ENCODE results near the gene CLOCK.

The CLOCK gene

DNA sequence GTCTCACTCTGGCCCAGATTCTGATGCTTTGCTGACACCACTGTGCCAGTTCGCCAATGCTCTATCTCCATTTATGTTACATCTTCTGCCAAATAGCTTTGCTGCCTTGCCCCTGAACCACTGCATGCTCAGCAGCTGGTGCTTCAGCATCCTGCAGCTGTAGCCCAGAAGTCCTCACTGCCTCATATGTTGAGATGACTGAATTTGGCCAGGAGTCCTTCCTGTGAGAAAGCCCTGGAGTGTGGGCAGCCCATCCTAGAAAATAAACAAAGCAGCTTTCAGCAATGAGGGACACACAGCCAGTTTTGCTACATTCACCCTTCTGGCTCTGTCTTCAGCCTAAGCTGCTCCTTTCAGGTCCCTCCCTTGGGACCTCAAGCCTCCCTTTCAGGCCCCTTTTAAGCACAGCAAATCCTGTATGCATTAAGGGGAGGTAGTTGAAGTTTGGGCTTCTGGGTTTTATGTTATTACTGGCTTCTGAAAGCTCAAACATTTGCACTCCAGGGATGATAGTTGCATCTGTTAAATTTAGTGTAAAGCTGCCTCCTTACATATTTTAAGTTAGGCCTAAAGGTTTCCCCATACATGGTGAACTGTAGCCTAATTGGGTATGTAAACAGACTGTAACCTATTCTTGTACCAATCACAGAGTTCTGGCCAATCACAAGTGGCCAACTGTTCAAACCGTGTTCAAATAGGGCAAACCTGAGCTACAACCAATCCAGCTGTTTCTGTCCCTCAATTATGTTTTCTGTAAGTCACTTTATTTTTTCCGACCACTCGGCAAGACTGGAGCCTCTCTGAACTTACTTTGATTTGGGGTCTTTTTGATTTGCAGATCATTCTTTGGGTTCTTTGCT lies 153.0 kb downstream of the CLOCK start:
- no CpG with 5 or more reads among the region's 4 CpGs for WGBS (ENCODE audit: extremely low coverage, insufficient coverage, insufficient read length)
- peaks cover 5% of the 10 kb centered on the region for H3K79me1 ChIP-seq (ENCODE audit: low read length)

DNA sequence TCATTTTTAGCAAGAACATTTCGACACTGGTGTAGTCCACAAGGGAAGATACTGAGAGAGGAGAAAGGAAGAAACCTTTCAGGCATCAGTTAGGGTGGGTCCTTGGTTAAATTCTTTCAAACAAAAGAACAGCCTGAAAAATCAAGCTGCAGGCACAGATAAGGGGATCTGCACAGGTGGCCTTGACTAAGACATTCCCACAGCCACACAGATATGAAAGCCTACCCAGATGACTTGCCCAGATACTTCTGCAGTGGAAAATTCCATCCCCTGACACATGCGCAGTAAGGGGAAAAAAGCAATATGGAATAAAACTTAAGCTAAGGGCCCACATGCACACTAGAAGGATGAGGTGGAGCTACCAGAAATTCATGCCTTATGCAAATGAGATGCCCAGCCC lies 159.9 kb downstream of the CLOCK start:
- Histone ChIP-seq H3K36me3 (ENCODE audit: control insufficient read depth in 1 of 2, insufficient read depth in 2 of 2, low read length in 2 of 2) (no peaks in the 10 kb centered on the region), H3K9me3 (ENCODE audit: insufficient read depth, low read depth, low read length) (no peaks in the 10 kb centered on the region), H3K79me1 (ENCODE audit: low read length) (no peaks in the 10 kb centered on the region), H2AK5ac (ENCODE audit: low read length) (no peak overlapping the region), H3K27ac (ENCODE audit: low read depth, low read length) (no peak overlapping the region), H3K79me2 (ENCODE audit: control insufficient read depth, insufficient read depth, low read length, poor library complexity) (no peaks in the 10 kb centered on the region), H3K23ac (ENCODE audit: low read length) (no peak overlapping the region), H4K8ac (ENCODE audit: low read depth, low read length) (no peak overlapping the region), H2BK12ac (ENCODE audit: low read length) (no peak overlapping the region), H3K4me2 (ENCODE audit: low read length) (no peak overlapping the region), H3K9ac (ENCODE audit: low read length) (no peak overlapping the region), H4K12ac (ENCODE audit: low read depth, low read length) (no peak overlapping the region), H3K14ac (ENCODE audit: low read length) (no peak overlapping the region), H3K4me3 (ENCODE audit: low read depth, low read length) (no peak overlapping the region), H3K4ac (ENCODE audit: low read depth, low read length) (no peak overlapping the region), H2BK120ac (ENCODE audit: insufficient read depth, low read length, poor library complexity) (no peak overlapping the region), H3K4me1 (ENCODE audit: control insufficient read depth in 1 of 2, insufficient read depth in 2 of 2, low read length in 2 of 2) (peaks cover 0 to 5% of the 10 kb centered on the region in 2 experiments), H4K91ac (ENCODE audit: low read depth, low read length) (no peak overlapping the region), H2BK5ac (ENCODE audit: low read depth, low read length, poor library complexity) (no peak overlapping the region), H2AFZ (ENCODE audit: insufficient read depth, low read length, poor library complexity) (no peak overlapping the region), H3K18ac (ENCODE audit: low read length) (no peak overlapping the region), H3K27me3 (ENCODE audit: insufficient read depth, low read length) (no peaks in the 10 kb centered on the region)
- peak; percentile 86 to 95 for DNase-seq
- WGBS (ENCODE audit: extremely low coverage, insufficient coverage, insufficient read length), result no CpG with 5 or more reads among the region's 2 CpGs

More for the DNA sequence above, 153.0 kb downstream of the CLOCK start:
- Histone ChIP-seq H3K9ac (ENCODE audit: low read length) (no peak overlapping the region), H3K79me2 (ENCODE audit: control insufficient read depth, insufficient read depth, low read length, poor library complexity) (peaks cover 18% of the 10 kb centered on the region), H3K9me3 (ENCODE audit: insufficient read depth, low read depth, low read length) (no peaks in the 10 kb centered on the region), H3K4me3 (ENCODE audit: low read depth, low read length) (no peak overlapping the region), H2AFZ (ENCODE audit: insufficient read depth, low read length, poor library complexity) (no peak overlapping the region), H3K27me3 (ENCODE audit: insufficient read depth, low read length) (no peaks in the 10 kb centered on the region), H3K36me3 (ENCODE audit: control insufficient read depth in 1 of 2, insufficient read depth in 2 of 2, low read length in 2 of 2) (no peaks in the 10 kb centered on the region), H3K4me1 (ENCODE audit: control insufficient read depth in 1 of 2, insufficient read depth in 2 of 2, low read length in 2 of 2) (peaks cover 0 to 2% of the 10 kb centered on the region in 2 experiments), H2BK120ac (ENCODE audit: insufficient read depth, low read length, poor library complexity) (no peak overlapping the region), H3K27ac (ENCODE audit: low read depth, low read length) (no peak overlapping the region), H2BK5ac (ENCODE audit: low read depth, low read length, poor library complexity) (no peak overlapping the region), H2BK12ac (ENCODE audit: low read length) (no peak overlapping the region), H3K4me2 (ENCODE audit: low read length) (no peak overlapping the region), H3K4ac (ENCODE audit: low read depth, low read length) (no peak overlapping the region), H3K14ac (ENCODE audit: low read length) (no peak overlapping the region), H3K23ac (ENCODE audit: low read length) (no peak overlapping the region), H4K91ac (ENCODE audit: low read depth, low read length) (no peak overlapping the region), H4K8ac (ENCODE audit: low read depth, low read length) (no peak overlapping the region), H2AK5ac (ENCODE audit: low read length) (no peak overlapping the region), H3K18ac (ENCODE audit: low read length) (no peak overlapping the region), H4K12ac (ENCODE audit: low read depth, low read length) (no peak overlapping the region)
- no peak for DNase-seq

DNA sequence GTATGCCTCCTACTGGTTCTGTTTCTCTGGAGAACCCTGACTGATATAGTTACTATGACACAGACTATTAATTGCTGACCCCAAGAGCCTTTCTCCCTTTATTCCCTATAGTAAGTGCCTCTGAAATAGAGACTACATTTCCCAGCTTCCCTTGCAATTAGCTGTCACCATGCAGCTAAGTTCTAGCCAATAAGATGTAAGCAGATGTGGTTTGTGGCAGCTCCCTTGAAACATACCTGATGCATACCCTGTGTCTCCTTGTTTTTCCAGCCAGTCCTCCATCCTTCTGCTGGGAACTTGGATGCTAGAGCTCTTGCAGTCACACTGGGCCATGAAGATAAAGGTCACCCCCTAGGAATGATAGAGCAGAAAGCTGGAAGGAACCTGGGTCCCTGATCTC lies 160.6 kb downstream of the CLOCK start:
- Histone ChIP-seq H2BK5ac (ENCODE audit: low read depth, low read length, poor library complexity) (no peak overlapping the region), H3K36me3 (ENCODE audit: control insufficient read depth in 1 of 2, insufficient read depth in 2 of 2, low read length in 2 of 2) (no peaks in the 10 kb centered on the region), H3K79me2 (ENCODE audit: control insufficient read depth, insufficient read depth, low read length, poor library complexity) (no peaks in the 10 kb centered on the region), H2BK120ac (ENCODE audit: insufficient read depth, low read length, poor library complexity) (no peak overlapping the region), H3K27me3 (ENCODE audit: insufficient read depth, low read length) (no peaks in the 10 kb centered on the region), H3K23ac (ENCODE audit: low read length) (no peak overlapping the region), H3K4me2 (ENCODE audit: low read length) (no peak overlapping the region), H4K91ac (ENCODE audit: low read depth, low read length) (no peak overlapping the region), H3K27ac (ENCODE audit: low read depth, low read length) (no peak overlapping the region), H3K4ac (ENCODE audit: low read depth, low read length) (no peak overlapping the region), H3K18ac (ENCODE audit: low read length) (no peak overlapping the region), H3K9ac (ENCODE audit: low read length) (no peak overlapping the region), H2AFZ (ENCODE audit: insufficient read depth, low read length, poor library complexity) (no peak overlapping the region), H3K14ac (ENCODE audit: low read length) (no peak overlapping the region), H4K8ac (ENCODE audit: low read depth, low read length) (no peak overlapping the region), H3K4me3 (ENCODE audit: low read depth, low read length) (no peak overlapping the region), H4K12ac (ENCODE audit: low read depth, low read length) (no peak overlapping the region), H3K4me1 (ENCODE audit: control insufficient read depth in 1 of 2, insufficient read depth in 2 of 2, low read length in 2 of 2) (peaks cover 0 to 5% of the 10 kb centered on the region in 2 experiments), H3K79me1 (ENCODE audit: low read length) (no peaks in the 10 kb centered on the region), H2BK12ac (ENCODE audit: low read length) (no peak overlapping the region), H2AK5ac (ENCODE audit: low read length) (no peak overlapping the region), H3K9me3 (ENCODE audit: insufficient read depth, low read depth, low read length) (no peaks in the 10 kb centered on the region)
- DNase-seq, result peak in 1 of 2 donors; percentile 68

DNA sequence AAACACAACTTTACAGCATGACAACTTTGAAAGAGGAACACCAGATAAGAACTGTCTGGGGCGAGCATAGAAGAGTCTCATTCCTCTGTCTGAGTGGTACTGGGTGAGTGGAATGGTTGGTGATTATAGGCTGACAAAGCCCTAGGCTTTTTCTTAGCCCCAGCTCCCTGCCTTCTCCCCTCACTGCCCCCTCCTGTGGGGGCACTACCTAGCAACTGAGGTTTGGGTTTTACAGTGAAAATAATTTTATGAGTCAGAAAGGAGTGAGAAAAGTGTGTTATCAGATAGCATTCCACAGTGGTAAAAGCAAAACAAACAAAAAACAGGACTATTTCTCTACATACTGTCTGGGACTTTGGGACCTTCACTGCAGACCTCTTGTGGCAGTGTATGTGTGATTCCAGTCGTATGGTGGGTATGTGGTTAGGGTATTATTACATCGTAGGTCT lies 161.5 kb downstream of the CLOCK start:
- Histone ChIP-seq H4K8ac (ENCODE audit: low read depth, low read length) (no peak overlapping the region), H3K18ac (ENCODE audit: low read length) (no peak overlapping the region), H2AK5ac (ENCODE audit: low read length) (no peak overlapping the region), H2BK12ac (ENCODE audit: low read length) (no peak overlapping the region), H3K4me1 (ENCODE audit: control insufficient read depth in 1 of 2, insufficient read depth in 2 of 2, low read length in 2 of 2) (peaks cover 0 to 5% of the 10 kb centered on the region in 2 experiments), H3K79me1 (ENCODE audit: low read length) (no peaks in the 10 kb centered on the region), H3K4me3 (ENCODE audit: low read depth, low read length) (no peak overlapping the region), H3K14ac (ENCODE audit: low read length) (no peak overlapping the region), H3K4ac (ENCODE audit: low read depth, low read length) (no peak overlapping the region), H2AFZ (ENCODE audit: insufficient read depth, low read length, poor library complexity) (no peak overlapping the region), H4K91ac (ENCODE audit: low read depth, low read length) (no peak overlapping the region), H2BK5ac (ENCODE audit: low read depth, low read length, poor library complexity) (no peak overlapping the region), H2BK120ac (ENCODE audit: insufficient read depth, low read length, poor library complexity) (no peak overlapping the region), H3K9ac (ENCODE audit: low read length) (no peak overlapping the region), H3K9me3 (ENCODE audit: insufficient read depth, low read depth, low read length) (no peaks in the 10 kb centered on the region), H3K36me3 (ENCODE audit: control insufficient read depth in 1 of 2, insufficient read depth in 2 of 2, low read length in 2 of 2) (no peaks in the 10 kb centered on the region), H3K4me2 (ENCODE audit: low read length) (no peak overlapping the region), H3K27ac (ENCODE audit: low read depth, low read length) (peak overlapping the region; percentile 47), H3K23ac (ENCODE audit: low read length) (no peak overlapping the region), H4K12ac (ENCODE audit: low read depth, low read length) (no peak overlapping the region), H3K27me3 (ENCODE audit: insufficient read depth, low read length) (no peaks in the 10 kb centered on the region), H3K79me2 (ENCODE audit: control insufficient read depth, insufficient read depth, low read length, poor library complexity) (no peaks in the 10 kb centered on the region)
- no CpG with 5 or more reads among the region's 3 CpGs for WGBS (ENCODE audit: extremely low coverage, insufficient coverage, insufficient read length)
- peak in 1 of 2 donors; percentile 56 for DNase-seq

Data from trophoblast cell (in vitro differentiated cells and primary cell).